Activated T-helper 1 cell treated with anti-CD3 and anti-CD28 coated beads, Interleukin-2, amount 50 U/mL, for 16 hours (primary cell): ENCODE measurements around the gene TH.

ENCODE experiments used
- DNase-seq, 2 donors: peaks; one replicate each; pipeline ENCODE4 v3.0.0-alpha.2; 2020; ENCODE audit warnings: low read depth in 1 of 2, low spot score in 1 of 2

TH gene

GRCh38 chr11:2208691-2209369 lies 37.2 kb upstream of the TH start:
- DNase-seq, result no peak

DNA sequence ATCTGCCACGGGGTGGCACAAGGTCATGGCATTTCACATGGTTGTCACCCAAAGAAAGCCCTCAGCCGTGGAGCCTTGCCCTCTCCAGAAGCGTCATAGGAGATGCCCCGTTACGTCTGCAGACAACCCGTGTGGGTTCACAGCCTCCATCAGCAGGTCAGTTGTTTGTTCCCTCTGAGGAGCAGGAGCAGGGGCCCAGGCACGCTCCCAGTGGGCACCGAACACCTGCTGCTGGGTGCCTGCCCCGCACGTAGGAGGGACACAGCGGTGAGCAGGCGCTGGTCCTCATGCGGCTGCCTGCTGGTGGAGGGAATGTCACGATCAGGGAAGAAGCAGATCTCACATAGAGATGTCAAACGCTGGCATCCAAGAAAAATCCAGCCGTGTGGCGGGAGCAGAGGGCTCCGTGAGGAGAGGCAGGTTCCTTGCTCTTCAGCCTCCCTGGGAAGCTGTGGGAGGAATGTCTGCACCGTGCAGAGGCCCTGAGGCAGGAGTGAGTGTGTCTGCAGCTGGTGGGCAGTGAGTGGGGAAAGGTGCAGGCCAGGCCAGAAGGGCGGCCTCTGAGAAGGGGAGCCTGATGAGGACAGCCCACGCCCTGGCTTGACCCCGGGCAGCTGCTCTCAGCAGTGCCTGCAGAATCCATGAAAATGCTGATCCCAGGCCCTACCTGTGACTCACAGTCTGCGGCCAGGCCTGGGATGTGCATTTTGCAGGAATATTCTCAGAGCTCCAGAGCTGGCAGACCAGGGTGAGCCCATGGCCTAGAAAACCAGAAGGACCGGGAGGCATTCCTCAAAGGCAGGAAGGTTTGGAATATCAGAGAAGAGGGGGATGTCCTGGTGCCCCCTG lies 36.4 kb upstream of the TH start:
- DNase-seq, result no peak

DNA sequence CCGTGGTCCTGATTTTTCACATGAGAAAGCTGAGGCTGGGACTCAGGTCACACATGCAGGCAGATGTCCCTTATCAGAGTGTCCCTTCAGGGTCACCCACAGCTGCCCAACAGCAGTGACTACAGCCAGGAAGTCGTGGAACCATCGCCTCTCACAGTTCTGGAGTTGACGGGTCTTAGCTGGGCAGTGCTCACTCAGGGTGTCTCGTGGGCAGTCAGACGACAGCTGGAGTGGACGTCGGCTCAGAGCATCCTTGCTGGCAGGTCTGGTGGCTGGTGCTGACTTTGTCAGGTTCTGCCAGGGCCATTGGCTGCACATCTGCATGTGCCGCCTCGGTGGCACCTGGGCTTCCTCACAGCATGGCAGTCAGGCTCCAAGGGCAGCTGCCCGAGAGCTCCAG lies 35.6 kb upstream of the TH start:
- DNase-seq, result no peak

DNA sequence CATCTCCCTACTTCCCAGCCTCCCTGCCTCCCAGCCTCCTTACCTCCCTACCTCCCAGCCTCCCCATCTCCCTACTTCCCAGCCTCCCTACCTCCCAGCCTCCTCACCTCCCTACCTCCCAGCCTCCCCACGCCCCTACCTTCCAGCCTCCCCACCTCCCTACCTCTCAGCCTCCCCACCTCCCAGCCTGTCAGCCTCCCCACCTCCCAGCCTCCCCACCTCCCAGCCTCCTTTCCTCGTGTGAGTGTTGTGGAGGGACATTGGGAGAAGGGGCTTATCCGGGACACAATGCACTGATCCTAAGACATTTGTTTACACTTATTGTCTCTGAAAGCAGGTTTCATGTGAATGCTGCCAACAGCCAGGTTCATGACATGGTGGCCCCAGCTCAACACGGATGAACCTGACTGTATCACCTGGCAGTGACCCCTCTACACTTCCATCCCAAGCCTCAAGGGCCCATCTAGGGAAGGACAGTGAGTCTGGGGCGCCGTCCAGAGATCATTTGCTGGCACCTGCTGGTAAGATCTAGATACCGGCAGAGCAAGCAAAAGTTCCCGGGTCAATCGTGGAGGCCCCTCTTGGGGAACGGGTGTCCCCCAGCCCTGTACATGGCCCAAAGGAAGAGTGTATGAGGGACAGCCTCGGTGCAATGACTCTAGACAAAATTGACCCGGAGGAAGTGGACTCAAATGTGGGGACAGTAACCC lies 34.5 kb upstream of the TH start:
- no peak for DNase-seq

DNA sequence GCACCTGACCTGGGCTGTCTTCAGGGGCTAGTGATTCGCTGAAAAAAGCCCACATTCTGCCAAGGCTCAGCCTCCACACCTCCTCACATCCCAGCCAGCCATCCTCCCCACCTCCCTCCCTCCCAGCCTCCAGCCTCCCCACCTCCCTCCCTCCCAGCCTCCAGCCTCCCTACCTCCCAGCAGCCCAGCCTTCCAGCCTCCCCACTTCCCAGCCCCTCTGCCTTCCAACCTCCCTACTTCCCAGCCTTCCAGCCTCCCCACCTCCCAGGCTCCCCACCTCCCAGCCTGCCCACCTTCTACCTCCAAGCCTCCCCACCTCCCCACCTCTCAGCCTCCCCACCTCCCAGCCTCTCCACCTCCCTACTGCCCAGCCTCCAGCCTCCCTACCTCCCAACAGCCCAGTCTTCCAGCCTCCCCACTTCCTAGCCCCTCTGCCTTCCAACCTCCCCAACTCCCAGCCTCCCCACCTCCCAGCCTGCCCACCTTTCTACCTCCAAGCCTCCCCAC lies 33.7 kb upstream of the TH start:
- DNase-seq, result no peak

DNA sequence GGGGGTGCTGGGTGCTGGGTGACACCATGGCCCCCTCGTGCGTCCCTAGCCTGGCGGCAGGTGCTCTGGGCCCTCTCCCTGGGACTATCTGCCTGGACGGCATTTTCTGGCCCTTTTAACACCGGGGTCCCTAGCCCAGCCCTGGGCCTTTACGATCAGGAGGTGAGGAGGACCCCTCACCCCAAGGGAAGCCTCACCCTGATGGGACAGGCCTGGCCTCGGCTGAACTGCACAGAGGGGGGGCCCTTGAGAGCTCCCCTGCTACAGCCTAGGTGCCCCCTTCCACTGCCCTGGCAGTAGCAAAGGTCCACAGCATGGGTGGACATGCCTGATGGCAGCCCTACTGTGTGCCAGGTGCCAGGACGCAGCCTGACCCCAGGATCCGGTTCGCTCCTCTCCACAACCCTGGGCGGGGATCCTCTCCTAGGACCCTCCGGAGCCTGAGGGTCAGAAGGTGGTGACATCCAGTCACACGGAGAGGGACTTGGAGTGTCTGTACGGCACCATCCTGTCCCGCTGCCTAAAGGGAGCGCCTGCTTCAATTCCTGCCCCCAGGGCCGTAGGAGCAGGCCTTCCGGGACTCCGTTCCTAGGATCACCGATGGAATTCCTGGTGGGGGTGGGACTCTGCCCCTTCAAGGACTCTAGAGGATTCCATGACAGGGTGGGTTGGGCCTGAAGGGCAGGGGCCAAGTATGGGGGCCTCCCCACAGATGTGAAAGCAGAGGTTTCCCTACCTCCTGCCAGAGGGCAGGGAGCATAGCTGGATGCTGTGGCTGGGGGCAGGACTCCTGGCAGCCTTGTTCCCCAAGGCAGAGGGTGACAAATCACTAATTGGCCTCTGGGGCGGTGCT lies 33.0 kb upstream of the TH start:
- no peak for DNase-seq

GRCh38 chr11:2203440-2204259 lies 32.0 kb upstream of the TH start:
- DNase-seq, result no peak

- DNase-seq, result no peak
Observed at GRCh38 chr11:2202900-2203439, 31.4 kb upstream of the TH start.

- no peak for DNase-seq
Observed at GRCh38 chr11:2202071-2202899, 30.7 kb upstream of the TH start.

- DNase-seq, result no peak
Observed at GRCh38 chr11:2201542-2201941, 29.9 kb upstream of the TH start.

DNA sequence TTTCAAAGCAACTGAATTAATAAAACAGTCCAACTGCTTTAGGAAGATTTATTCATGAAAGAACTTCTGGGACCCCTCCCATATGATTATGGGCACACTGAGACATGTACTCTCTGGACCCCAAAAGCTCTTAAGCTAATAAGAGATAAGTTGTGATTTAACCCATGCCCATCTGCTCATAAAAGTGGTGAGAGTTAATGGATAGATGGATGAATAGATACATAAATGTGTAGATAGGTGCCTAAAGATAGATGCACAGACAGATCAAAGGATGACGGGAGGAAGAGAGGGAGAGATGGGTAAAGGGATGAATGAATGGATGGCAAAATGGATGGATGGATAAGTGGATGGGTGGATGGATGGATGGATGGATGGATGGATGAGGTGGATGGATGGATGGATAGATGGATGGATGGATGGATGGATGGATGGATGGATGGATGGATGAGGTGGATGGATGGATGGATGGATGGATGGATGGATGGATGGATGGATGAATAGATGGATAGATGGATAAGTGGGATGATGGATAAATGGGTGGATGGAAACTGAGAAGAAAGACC lies 29.4 kb upstream of the TH start:
- no peak for DNase-seq

DNA sequence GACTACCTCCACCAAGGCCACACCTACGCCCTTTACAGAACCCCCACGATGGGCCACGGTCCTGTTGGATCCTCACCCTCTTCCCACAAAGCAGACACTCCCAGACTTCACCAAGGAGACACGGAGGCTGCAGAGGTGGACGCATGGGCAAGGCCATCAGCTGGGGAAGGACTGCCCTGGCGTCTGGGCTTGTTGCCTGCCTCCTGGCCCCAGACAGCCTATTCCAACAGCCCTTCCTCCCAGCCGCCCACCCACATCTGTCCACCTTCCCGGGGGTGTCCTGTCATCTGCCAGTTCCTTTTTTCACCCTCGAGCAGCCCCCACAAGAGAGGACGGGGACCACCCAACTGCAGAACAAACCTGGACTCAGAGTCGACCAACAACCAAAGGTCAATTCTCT lies 28.9 kb upstream of the TH start:
- no peak for DNase-seq

DNA sequence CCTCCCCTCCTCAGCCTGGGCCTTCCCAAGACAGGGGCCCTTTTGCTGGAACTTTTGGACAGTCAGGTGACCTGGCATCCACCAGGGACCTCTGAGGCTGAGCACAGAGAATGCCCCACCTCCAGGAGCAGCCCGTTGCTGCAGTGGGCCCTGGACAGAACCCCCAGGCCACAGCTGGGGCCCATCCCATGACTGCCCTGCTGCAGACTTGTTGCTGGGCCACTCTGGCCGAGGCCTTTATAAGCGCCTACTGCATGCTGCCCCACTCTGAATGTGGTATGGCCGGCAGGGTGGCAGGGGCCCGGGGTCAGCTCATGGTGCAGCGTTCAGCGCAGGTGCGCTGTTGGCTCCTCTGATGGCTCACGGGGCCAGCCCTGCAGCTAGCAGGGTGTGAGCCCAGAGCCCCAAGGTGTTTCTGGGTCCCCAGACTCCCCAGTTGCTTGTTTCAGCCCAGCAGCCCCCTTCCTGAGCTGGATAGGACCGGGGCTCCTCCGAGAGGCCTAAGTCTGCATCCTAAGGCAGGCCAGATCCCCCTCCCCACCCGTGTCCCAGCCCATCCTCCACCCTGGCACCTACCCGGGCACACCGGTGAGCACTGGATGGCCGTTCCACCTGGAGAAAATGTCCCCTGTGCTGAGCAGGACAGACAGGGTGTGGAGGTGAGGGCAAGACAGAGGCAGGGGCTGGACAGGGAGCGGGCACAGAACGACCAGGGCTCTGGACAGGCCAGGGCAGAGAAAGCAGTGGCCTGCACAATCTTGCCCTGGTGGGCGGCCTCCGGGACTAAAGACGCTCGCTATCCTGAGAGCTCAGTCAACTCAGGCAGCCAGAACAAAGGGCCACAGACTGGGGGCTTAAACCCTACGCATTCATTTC lies 28.1 kb upstream of the TH start:
- DNase-seq, result no peak

DNA sequence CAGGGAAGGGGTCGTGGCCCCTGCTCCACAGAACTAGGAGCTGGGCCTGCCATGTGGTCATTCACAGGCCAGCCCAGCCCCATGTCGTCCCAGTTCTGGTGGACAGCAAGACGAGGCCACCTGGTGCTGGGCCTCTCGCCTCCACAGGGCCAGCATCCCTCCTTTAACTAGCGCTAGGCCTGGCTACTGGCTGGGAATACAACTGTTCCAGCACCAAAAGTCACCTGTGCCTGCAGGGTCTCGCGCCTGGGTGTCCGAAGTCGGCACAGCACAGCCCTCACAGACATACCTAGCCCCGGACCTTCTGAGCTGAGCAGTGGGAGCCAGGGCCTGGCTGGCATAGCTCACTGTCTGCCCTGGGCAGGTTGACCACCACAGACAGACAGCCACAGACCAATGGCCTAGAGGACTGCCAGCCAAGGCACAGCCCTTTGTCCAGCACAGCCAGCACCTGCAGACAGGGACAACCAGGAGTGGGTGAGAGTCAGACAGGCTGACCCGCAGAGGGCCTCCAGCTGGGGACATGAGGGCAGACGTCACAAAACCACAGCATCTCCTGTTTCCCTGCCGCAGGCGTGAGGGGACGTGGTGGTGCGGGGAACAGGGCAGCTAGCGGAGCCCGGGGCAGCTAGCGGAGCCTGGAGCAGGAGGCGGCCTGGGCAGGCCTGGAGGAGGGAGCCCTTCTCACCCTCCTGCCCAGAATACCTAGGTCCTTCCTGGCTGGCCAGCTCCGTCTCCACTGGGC lies 27.2 kb upstream of the TH start:
- DNase-seq, result no peak

DNA sequence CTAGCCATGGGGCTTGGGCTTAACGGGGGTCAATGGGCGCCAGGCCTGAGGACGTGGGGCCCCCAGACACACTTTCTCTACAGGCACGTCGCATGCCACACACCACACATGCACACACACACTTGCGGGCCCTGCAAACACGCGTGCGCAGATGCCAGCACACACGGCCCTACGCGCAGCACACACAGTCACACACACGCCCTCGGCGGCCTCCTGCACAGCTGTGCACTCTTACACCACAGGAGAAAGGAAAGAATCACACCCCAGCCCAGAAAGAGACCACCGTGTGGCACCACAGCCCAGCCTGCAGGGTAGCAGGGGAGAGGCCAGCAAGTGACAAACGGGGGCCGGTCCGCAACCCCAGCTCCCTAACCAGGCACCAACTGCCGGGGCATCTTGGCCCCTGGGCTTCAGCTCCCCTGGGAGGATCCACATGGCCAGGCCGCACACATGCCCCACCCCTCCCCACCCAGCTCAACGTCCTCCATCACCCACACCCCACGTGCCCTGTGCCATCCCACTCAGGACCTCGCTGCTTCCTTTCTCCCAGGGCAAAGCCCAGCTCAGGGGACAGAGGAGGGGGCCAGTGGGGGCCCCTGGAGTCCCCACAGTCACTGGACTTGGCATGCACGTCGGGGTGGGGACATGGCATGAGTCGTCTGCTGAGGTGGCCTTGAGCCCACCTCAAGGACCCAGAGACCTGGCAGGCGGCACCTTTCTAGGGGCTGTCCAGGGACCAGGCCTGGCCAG lies 26.3 kb upstream of the TH start:
- no peak for DNase-seq
